AG20443 (cell line): Measurements from ENCODE around the gene DOCK1.

Experiments
- DNase-seq: peaks from one replicate; pipeline ENCODE4 v3.0.0; 2012; ENCODE audit warnings: low spot score, mixed read lengths

Gene DOCK1

DNA sequence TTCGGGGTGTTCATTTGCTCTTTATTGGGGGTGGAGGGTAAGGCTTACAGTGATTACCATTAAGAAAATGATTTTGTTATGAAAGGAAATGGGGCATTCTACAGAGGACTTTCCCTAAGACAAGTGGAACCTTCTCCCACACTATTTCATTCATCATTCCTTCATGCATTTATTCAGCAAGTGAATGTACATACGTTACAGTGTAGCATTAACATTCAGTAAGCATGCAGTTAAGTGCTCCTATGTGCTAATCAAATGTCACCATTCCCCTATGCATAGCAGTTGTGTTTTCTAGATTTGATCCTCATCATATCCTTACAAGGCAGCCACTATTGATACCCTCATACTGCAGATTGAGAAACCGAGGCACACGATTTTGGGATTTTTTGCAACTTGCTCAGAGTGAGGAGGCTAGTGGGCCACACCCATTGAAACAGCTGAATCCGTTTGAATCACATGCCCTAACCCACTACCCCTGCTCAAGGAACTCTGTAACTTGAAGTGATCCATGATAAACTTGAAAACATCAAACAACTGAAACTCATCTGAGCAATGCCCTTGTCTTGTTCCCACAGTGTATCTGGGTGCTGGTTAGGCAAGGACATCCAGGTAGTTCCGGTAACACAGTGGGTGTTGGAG, 274.5 kb downstream of the DOCK1 start:
- no peak for DNase-seq

DNA sequence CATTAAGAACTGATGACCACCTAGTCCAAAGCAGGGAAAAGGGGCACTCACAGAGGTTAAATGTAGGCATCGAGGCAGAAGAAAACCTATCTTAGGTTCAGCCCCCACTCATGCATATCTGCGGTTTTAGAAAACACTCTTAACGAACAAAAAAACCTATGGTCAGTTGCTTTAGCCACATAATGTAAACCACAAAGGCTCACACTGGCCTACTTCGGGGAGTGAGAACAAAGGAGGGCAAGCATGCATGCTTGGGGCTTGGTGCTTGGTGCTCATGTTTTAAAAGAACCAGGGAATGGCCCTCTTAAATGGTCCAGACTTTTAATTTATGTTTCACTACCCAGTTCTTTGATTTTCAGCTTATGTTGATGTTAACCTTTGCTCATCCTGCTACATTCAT, 276.9 kb downstream of the DOCK1 start:
- DNase-seq = no peak

DNA sequence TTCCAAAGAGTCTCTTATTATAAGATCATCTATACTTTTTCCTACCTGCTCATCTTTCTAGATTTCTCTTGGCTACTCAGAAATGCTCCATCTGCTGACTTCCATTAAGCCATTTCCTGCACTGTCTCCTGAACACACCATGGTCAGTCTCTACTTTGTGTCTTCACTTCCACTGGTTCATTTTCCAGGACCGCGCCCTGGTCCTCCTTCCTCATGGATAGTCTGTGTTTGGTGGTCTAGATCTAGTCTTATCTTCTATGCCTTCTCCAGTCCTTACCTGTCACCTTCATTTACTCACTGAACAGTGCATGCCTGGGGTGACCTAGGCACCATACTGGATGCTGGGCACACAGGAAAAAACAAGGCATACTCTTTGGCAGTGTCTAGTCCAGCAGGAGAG, 279.4 kb downstream of the DOCK1 start:
- DNase-seq = no peak

DNA sequence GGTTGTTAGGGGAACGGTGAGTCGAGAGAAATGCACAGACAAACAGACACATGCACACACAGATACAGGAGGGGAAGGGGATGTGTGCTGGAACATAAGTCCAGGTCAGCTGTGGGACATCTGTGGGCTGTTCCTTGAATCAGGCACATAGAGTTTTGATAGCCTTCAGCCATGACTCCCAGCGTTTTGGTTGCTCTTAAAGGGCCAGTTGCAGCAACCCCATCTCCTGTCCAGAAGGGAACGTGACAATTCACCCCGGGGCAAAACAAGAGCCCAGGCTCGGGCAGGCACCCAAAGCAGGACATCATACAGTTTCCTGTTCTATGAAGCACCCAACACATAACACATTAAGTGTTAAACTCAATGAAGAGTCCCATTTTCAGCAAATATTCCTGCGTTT, 281.6 kb downstream of the DOCK1 start:
- DNase-seq = no peak

DNA sequence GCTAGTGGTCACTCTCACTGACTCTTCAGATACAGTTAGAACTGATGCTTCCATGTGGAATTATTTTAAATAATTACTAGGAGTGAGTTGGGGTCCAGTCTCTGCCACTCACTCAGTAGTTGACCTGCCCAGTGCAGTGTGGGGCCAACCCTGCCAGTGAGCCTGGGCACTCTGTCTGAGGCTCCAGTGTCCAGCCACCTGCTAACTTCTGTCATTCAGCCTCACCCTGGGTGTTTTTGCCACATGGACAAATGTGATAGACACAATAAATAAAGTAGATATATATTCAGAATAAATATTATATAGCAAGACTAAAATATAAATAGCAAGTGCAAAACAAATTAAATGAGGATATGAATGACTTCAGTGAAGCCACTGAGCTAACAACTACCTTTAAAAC, 284.0 kb downstream of the DOCK1 start:
- DNase-seq = no peak

DNA sequence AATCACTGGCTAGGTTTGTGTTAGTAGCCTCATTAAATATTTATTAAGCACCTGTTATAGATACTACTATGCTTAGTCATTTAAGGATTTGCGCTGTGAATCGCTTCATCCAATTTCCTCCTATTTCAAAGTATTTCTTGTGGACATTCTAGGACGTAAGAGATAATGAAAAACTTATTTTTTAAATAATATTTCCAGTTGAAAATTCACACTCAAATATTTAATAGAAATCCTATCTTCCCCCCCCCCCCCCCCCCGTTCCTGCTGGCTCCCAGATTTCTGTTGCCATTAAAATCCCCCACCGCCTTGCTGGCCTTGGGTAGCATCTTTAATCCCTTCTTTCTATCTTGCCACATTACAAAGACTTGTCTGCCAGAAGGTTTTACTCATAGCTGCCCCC, 285.2 kb downstream of the DOCK1 start:
- no peak for DNase-seq

DNA sequence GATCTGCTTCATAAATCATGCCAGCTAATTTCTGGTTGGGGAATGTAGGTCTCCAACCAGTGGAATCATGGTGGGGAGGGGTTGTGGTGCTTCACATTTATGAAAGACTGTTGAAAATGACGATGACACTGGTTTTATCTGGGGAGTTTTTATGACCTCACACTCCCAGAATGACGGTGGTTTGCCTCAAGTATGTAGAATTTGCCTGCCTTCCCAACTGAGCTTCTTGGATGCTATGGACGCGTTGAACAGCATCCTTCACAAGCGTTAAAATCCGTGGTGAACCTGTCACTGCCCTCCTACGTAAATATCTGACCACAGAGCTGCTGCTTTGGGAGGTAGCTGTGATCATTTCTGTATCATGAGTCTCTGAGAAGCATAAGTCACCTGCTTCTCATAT, 287.9 kb downstream of the DOCK1 start:
- no peak for DNase-seq

DNA sequence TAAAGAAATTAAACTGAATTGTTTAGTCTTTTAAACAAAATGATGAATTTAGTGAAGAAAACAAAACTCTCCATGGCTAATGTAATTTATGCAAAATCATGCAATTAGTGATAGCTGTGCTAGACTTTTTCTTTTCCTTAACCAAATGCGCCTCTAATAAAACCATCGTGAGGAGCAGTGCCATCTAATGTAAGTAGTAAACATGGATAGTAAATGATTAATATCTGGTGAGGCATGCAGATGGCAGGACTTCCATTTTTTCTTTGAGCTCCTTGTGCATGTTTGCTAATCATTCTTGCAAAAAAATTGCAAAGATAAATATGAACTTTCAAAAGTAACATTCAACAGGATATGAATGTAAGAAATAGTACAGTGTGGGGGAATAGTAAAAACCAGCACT, 288.9 kb downstream of the DOCK1 start:
- no peak for DNase-seq

DNA sequence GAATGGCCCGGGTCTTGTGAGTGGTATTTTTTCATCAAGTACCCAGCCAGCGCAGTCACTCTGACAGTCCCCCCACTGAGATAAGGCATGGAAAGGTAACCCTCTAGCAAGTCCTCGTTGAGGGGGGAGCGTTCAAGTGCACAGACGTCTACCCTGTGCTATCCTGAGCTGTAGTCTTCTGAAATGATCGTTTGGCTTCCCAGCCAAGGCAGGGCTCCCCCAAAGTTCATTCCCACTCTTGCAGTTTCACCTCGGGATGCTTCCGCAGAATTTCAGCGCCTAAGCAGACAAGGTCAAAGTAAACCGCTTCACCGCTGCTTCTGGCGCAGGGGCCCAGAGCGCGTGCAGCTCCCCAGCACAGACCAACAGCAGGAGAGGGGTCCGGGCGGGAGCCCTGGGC, 289.4 kb downstream of the DOCK1 start:
- no peak for DNase-seq

DNA sequence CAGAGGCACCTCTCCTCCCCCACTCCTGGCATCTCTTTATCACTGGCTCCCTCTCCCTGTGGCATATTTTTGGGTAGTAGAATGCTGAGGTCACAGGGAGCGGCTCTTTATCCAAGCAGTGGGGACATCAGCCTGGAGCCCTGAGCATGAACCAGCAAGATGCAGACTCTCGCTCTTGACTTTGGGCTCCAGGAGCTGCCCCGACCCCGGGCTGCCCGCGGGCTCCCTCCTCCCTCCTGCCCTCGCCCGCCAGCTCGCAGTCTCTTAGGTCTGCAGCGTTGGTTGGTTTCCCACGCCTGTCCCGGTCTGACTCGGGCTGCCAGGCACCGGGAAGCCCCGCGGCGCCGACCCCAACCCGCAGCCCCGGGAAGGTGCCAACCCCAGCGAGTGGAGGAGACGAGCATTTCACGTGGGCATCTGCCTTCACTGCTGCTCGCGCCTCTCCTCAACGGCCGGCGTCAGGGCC, 289.8 kb downstream of the DOCK1 start:
- DNase-seq = peak; percentile 62

DNA sequence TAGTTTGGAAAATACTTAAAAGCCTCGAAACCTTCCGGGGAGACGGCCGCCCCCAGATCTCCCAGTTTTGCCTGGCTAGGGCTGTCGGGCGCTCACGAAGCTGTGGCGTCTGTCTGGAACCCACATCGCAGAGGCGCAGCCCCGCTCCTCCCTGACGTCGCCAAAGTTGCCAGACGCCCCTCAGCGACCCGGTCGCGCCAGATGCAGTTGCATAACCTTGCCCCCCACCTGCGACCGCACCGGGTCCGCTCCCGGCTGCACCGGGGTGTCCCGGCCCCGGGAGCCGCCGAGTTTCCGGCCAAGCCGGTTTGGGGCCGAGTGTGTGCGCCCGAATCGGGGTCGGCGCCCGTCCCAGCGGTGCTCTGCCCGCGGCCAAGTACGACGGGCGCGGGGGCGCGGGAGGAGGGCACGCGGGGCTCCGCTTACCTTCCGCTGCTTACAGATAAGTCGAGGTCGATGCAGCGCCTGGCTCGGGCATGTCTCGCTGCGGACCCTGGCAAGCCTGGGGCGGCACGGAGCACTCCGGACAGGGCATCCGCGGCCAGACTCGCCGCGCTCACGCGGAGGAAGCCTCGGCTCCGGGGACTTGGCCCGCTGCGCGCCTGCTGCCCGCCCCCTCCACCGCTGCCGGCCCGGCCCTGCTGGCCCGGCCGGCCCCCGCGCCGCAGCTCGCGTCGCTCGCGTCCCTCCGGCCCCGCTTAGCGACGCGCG, 290.5 kb downstream of the DOCK1 start:
- peak; percentile 79 for DNase-seq

DNA sequence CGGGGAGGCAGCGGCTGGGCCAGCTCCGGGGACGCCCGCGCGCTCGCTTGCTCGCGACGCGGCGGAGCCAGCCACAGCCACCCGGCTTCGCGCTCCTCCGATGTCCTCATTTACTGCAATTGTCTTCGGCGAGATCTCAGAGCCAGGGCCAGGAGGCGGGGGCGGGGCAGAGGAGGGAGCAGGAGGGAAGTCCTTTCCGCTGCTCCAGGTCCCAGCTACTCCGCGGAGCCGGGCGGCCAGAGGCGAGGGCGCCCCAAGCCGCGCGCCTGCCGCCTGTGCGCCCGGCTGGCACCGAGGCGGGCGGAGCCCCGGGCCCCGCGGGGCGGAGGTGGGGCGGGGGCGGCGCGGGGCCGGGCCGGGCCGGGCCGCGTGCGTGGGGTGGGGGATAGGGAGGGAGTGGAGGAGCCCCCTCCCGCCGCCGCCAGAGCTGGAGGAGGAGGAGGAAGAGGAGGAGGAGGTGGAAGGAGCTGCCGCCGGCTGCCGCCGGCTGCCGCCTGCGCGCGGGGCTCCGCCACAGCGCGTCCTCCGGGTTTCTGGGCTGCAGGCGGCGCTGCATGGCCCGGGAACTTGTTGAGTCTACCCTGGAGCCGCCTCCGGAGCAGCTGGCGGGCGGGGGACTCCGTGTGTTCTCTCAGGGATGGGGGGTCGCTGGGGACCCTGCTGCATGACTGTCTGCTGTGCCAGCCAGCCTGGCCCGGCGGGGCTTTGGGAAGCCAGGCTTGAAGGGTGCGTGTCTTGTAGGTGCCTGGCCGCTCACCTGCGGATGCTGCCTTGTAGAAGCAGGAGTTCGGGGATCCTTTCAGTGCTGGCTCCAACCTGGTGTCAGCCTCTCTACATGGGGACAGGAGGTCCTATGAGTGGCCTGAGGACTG, 291.3 kb downstream of the DOCK1 start, which contains the start of gene INSYN2A:
TSS of gene INSYN2A (minus strand) at position 310 of the 872 bp plus-strand sequence. CDS start 20,196 bp downstream, outside the sequence.
- peak; percentile 67 for DNase-seq

DNA sequence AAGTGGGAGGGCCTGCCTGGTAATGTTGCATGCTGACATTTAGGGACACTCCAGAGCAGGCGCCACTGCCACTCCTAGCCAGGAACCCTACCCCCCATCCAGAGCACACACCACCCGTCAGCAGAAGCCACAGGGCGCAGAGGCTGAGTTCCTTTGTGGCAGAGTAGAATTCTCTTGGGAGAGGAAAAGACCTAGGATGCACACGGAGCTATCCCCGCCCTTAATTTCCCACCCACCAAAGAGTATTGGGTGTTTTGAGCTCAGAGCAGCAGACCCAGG, 291.9 kb downstream of the DOCK1 start:
- DNase-seq = no peak

DNA sequence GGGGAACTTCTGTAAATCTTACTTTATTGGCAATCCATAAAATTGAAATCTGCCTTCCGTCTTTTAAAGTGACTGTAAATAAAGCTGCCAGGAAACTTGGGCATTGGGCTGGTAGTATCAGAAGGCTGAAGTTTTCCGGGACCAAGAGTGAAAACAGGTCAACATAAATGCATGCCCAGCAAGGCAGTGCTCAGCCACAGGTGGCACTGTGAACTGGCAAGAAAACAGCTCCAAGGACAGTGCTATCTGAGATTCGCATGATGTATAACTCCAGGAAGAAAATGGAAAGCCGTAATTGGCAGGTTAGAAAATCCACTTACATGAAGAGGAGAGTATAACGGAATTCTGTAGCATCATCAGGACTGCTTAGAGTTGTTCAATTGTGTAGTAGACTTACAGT, 293.1 kb downstream of the DOCK1 start:
- no peak for DNase-seq

DNA sequence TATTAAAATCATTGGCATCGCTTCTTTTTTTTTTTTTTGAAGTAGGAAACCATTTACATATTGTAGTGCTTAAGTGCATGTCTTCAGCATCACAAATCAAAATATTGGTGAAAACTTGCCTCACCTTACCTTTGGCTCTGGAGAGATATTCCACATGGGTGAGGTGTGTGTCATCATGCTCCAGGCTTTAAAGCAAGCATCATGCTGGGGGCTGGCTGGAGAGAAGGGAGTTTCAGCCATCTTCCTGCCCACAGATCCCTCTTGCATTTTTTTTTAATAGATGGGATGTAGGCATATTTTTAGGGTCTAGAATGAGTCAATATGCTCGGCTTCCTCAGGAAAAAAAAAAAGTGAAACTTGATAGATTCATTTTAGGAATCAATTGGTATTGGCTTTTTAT, 293.5 kb downstream of the DOCK1 start:
- no peak for DNase-seq

DNA sequence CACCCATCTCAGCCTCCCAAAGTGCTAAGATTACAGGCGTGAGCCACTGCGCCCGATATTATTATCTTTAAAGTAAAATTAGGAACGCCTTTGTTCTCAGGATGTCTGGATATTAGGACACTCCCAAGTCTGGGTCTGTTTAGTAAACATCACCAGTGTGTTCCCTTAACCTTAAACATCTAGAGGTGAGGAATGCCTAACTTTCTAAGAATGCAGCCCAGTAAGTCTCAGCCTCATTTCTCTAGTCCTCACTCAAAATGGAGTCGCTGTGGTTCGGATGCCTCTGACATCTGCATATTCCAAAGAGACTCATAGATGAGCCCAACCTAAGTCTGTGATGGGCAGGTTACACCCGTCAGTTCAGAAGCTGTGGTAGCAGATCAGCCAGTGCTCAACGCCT, 295.4 kb downstream of the DOCK1 start:
- DNase-seq = no peak

DNA sequence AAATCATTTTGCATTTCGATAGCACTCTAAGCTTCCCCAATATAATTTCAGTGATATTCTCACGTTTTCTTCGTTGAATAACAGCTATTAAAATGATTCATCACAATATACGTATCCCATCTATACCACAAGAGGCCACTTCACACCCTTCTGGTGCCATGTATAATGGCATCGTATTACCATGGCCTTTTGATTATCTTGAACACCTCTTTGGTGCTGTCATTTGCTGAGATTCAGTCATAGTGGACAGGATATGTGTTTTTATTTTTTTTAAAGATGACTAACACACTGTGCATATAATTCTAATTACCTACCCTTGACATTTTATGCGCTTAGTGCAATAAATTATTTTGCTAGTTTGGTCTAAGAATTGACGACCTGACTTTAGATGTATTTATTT, 297.8 kb downstream of the DOCK1 start:
- no peak for DNase-seq

DNA sequence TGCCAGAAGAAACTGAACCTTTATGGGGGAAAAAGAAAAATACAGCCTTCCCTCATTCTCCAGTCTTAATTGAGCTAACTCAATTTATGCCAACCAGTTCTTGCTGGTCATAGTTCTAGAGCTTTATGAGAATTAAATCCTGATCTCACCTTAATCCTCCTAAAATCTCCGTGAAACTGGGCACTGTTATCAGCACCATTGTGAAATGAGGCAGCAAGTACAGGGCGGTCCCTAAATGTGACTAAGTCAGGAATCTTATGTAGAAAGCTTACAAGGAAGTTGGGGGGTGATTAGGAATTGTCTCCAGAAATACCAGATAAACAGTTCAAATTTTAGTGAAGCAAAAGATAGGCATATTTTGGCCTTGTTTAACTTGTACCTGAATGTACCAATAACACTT, 301.9 kb downstream of the DOCK1 start:
- no peak for DNase-seq

DNA sequence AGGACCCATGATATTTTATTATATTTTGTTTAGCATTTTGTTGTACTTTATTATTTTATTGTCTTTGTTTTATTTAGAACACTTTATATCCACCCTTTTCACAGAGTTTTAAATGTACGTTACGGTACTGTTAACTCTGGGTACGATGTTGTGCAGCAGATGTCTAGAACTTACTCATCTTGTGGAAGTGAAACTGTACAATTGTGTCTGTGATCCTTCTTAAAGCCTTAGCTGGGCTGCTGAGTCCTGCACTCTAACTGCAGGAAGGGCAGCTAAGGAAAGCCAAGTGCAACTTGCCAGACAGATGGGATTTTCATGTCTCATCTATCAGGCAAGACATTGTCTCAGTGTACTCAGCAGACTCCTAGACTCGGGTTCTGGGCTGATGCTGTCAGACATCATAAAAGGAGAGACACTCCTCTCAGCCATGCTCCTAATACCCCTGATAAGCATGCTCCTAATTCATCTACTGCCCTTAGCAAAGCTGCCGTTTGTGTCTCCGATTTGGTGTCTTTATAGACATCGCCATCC, 305.8 kb downstream of the DOCK1 start:
- DNase-seq = no peak

DNA sequence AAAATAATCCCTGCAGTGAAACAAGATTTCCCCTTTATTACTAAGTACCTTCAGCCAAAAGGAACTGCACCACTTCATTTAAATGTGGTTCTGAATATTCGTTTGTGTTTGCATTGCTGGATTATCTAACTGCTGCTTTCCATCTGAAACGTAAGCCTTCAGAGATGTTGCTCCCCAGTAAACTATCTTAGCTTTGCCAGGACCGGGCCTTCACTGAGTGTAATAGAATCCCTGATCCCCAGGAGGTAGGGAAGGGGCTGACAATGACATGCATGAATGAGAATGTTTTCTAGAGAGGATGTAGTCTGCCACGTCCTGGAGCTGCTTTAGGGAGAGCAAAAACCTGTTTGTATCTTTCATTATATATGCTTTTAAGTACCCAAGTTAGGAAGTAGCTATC, 310.6 kb downstream of the DOCK1 start:
- no peak for DNase-seq

DNA sequence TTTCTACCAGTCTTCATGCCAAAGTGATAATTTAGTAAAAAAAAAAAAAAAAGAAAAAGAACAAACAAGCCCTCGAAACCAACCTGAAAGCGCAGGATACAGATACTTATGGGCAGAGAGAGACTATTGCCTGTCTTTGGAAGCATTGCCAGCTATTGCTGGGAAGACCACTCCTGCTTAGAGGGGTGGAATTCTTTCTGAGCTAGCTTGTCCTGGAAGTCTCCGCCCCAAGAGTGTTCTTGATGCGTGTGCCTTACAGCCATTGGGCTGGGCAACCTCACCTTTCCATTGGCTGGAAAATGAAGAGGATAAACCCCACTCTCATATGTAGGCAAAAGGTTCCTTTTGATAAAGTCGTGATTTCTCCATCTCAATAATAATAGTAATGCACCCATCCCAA, 311.0 kb downstream of the DOCK1 start:
- DNase-seq = no peak

DNA sequence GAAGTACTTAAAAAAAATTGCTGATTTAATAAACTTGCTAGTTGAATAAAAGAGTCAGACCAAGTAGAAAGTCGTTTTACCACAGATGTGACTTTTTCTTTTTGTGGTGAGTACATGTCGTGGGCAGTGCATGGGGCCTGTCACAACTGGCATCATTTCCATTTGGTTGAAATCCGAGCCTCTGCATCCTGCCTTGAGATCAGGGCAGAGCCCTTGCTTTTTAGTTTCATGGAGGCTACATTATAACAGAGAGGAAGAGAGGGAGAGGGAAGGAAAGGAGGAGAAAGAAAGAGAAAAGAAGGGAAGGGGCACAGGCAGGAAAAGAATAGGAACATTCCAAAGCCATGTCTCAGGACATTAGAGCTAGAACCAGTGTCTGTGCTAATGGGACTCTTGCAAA, 311.6 kb downstream of the DOCK1 start:
- DNase-seq = peak; percentile 41

DNA sequence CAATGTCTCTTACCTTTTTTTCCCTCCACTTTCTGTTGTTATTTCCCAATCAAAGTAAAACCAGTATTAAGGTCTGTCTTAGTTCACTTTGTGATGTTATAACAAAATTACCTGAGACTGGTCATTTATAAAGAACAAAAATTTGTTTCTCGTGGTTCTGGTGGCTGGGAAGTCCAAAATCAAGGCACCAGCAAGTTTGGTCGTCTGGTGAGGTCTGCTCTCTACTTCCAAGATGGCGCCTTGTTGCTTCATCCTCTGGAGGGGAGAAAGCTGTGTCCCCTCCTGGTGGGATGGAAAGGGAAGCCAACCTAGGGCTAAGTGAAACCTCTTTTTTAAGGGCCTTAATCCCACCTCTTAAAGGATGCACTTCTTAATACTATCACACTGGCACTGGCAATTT, 313.4 kb downstream of the DOCK1 start:
- DNase-seq = no peak
